ENCODE measurements around the gene STIM2. TPM values are rescaled to one million over a fixed set of nuclear protein-coding genes. Genes with fewer than 3 reads are reported as not detected.

The STIM2 gene
- polyA plus RNA-seq, 1 donor (not counting 4 experiments of a cell fraction or from before 2014, with no cell fraction given) = 20.7 TPM

DNA sequence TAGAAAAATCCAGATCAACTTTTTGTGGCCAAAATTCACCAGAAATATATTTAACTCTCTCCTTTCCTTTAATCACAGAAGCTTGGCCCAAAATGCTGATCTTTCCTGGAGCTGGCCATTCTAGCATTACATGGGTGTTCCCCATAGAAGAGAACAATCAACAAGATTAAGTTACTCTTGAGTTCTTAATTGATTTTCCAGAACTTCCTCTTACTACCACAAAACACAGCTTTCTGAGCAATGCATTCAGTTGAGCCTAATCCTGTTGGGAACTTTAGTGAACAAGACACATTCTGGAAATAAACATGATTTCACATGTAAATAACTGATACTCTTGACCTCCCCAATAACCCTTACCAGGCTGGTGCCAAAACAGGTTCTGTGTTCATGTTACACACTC is 45.4 kb upstream of the STIM2 start:
- Histone ChIP-seq H3K79me2 (ENCODE audit: control insufficient read depth, insufficient read depth, low read length) (no peaks in the 10 kb centered on the region), H3K9ac (ENCODE audit: control insufficient read depth, extremely low read depth, insufficient read depth, low read length) (no peak overlapping the region), H3K4me1 (ENCODE audit: control insufficient read depth, extremely low read depth, insufficient read depth, low read length) (no peaks in the 10 kb centered on the region), H3K9me3 (ENCODE audit: control insufficient read depth, low read depth, low read length) (no peaks in the 10 kb centered on the region), H3K9me1 (ENCODE audit: control insufficient read depth, extremely low read depth, insufficient read depth, low read length) (no peaks in the 10 kb centered on the region), H3K27ac (ENCODE audit: control insufficient read depth, insufficient read depth, low read length) (no peak overlapping the region), H3K4me2 (ENCODE audit: control insufficient read depth, extremely low read depth, insufficient read depth, low read depth, low read length) (no peak overlapping the region), H3K4me3 (ENCODE audit: control insufficient read depth in 2 of 3, extremely low read depth in 1 of 3, insufficient read depth in 2 of 3, low read depth in 1 of 3, low read length in 3 of 3) (no peak overlapping the region), H3K36me3 (ENCODE audit: control insufficient read depth in 2 of 2, extremely low read depth in 1 of 2, insufficient read depth in 2 of 2, low read length in 2 of 2) (no peaks in the 10 kb centered on the region), H3K27me3 (ENCODE audit: control insufficient read depth, extremely low read depth, insufficient read depth, low read length) (no peaks in the 10 kb centered on the region), H2AFZ (ENCODE audit: control insufficient read depth, low read length) (no peak overlapping the region), H4K20me1 (ENCODE audit: control insufficient read depth, extremely low read depth, insufficient read depth, low read length) (no peaks in the 10 kb centered on the region)
- FAIRE-seq (no peak), DNase-seq (ENCODE audit: low read depth, low spot score) (no peak)
- TF ChIP-seq, protein P1, sequence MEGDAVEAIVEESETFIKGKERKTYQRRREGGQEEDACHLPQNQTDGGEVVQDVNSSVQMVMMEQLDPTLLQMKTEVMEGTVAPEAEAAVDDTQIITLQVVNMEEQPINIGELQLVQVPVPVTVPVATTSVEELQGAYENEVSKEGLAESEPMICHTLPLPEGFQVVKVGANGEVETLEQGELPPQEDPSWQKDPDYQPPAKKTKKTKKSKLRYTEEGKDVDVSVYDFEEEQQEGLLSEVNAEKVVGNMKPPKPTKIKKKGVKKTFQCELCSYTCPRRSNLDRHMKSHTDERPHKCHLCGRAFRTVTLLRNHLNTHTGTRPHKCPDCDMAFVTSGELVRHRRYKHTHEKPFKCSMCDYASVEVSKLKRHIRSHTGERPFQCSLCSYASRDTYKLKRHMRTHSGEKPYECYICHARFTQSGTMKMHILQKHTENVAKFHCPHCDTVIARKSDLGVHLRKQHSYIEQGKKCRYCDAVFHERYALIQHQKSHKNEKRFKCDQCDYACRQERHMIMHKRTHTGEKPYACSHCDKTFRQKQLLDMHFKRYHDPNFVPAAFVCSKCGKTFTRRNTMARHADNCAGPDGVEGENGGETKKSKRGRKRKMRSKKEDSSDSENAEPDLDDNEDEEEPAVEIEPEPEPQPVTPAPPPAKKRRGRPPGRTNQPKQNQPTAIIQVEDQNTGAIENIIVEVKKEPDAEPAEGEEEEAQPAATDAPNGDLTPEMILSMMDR (optimal IDR thresholded peaks at IDR 0.05 in 1 of 3, IDR thresholded peaks at IDR 0.05 in 1 of 3, conservative IDR thresholded peaks at IDR 0.05 in 1 of 3; ENCODE audit: extremely low read depth in 1 of 3, insufficient read depth in 2 of 3, low read length in 3 of 3) = no peak
- no peak for TF ChIP-seq EZH2 (IDR thresholded peaks at IDR 0.05; ENCODE audit: low read length)
- dilution Hi-C loops (cut with MboI; ENCODE audit: extremely low pct_ligation_motif_present, low sequenced_read_pairs) = no loop called here

DNA sequence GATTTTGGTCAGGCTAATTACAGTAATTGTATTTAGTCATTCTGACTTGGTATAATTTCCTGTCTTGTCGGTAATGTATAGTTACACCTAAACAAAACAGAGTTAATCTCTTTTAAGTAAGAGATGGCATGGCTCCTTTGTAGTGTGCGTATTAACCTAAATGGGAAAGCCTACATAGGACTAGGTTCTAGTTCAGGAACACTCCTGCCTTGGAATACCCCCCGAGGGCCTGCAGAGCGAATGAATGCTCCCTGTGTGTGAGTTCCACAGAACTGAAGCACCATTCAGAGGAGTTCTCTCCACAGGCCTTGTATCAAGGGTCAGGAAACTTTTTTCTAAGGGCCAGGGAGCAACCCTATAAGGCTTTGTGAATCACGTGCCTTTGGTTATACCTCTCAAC is 44.9 kb upstream of the STIM2 start:
- TF ChIP-seq EZH2 (IDR thresholded peaks at IDR 0.05; ENCODE audit: low read length) = no peak
- TF ChIP-seq, protein P1 (optimal IDR thresholded peaks at IDR 0.05 in 1 of 3, IDR thresholded peaks at IDR 0.05 in 1 of 3, conservative IDR thresholded peaks at IDR 0.05 in 1 of 3; ENCODE audit: extremely low read depth in 1 of 3, insufficient read depth in 2 of 3, low read length in 3 of 3) = no peak
- H4K20me1 ChIP-seq (ENCODE audit: control insufficient read depth, extremely low read depth, insufficient read depth, low read length) = no peaks in the 10 kb centered on the region
- FAIRE-seq = no peak
- no peak overlapping the region for H3K4me2 ChIP-seq (ENCODE audit: control insufficient read depth, extremely low read depth, insufficient read depth, low read depth, low read length)
- H3K27ac ChIP-seq (ENCODE audit: control insufficient read depth, insufficient read depth, low read length) = no peak overlapping the region
- DNase-seq (ENCODE audit: low read depth, low spot score) = no peak
- no peaks in the 10 kb centered on the region for H3K9me3 ChIP-seq (ENCODE audit: control insufficient read depth, low read depth, low read length)
- no peaks in the 10 kb centered on the region for H3K9me1 ChIP-seq (ENCODE audit: control insufficient read depth, extremely low read depth, insufficient read depth, low read length)
- no peak overlapping the region for H2AFZ ChIP-seq (ENCODE audit: control insufficient read depth, low read length)
- dilution Hi-C loops (cut with MboI; ENCODE audit: extremely low pct_ligation_motif_present, low sequenced_read_pairs) = no loop called here
- no peaks in the 10 kb centered on the region for H3K27me3 ChIP-seq (ENCODE audit: control insufficient read depth, extremely low read depth, insufficient read depth, low read length)
- H3K79me2 ChIP-seq (ENCODE audit: control insufficient read depth, insufficient read depth, low read length) = no peaks in the 10 kb centered on the region
- H3K36me3 ChIP-seq (ENCODE audit: control insufficient read depth in 2 of 2, extremely low read depth in 1 of 2, insufficient read depth in 2 of 2, low read length in 2 of 2) = no peaks in the 10 kb centered on the region
- no peak overlapping the region for H3K4me3 ChIP-seq (ENCODE audit: control insufficient read depth in 2 of 3, extremely low read depth in 1 of 3, insufficient read depth in 2 of 3, low read depth in 1 of 3, low read length in 3 of 3)
- no peaks in the 10 kb centered on the region for H3K4me1 ChIP-seq (ENCODE audit: control insufficient read depth, extremely low read depth, insufficient read depth, low read length)
- no peak overlapping the region for H3K9ac ChIP-seq (ENCODE audit: control insufficient read depth, extremely low read depth, insufficient read depth, low read length)

Data from keratinocyte (primary cell).